NT2/D1 (cell line): ENCODE data around the gene IRX4.

Experiments
- SUZ12 ChIP-seq: IDR thresholded peaks from 2 replicates; pipeline ENCODE4 v1.6.1; 2011; ENCODE audit not compliant: insufficient read length, insufficient read depth; ENCODE audit errors: extremely low read depth
- YY1 ChIP-seq: IDR thresholded peaks from 2 replicates; pipeline ENCODE4 v1.6.1; 2011; ENCODE audit not compliant: insufficient read length, insufficient read depth
- ZNF274 ChIP-seq: IDR thresholded peaks from 2 replicates; pipeline ENCODE4 v1.6.1; 2011; ENCODE audit warnings: mild to moderate bottlenecking, low read depth, low read length

DNA sequence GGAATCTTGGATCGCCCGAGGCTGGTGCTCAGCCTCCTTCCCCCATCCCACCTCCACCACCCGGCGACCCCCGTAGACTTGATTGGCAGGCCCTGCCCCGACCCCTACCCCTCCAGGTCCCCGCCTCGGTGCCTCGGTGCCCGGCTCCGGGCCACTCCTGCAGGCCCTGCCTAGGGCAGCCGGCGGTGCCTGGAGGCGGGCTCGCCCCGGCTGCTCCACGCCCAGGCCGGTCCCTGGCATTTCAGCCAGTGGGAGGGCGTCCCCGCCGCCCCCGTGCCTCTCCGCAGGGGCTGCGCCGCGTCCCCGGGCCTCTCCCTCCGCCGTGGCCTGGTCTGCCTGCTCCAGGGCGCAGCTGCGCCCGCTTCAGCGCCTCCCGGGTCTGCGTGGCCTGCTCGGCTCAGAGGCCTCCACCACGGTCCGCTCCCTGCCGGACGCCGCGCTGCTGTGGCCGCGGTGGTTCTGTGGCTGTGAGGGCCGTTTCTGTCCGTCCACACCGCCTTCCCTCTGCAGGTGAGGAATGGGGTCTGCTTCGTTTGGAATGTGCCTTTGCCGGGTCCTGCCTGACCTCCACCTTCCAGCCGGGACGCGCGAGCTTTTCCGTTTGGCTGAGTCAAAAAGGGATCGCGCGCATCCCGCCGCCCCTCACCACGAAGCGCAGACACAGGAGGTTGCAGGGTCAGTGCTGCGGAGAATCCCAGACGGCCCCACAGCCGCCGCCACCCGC is 48.3 kb upstream of the IRX4 start:
- no peak for TF ChIP-seq ZNF274
- TF ChIP-seq YY1, result no peak
- TF ChIP-seq SUZ12, result no peak
